ENCODE measurements around the gene CDK9.

DNA sequence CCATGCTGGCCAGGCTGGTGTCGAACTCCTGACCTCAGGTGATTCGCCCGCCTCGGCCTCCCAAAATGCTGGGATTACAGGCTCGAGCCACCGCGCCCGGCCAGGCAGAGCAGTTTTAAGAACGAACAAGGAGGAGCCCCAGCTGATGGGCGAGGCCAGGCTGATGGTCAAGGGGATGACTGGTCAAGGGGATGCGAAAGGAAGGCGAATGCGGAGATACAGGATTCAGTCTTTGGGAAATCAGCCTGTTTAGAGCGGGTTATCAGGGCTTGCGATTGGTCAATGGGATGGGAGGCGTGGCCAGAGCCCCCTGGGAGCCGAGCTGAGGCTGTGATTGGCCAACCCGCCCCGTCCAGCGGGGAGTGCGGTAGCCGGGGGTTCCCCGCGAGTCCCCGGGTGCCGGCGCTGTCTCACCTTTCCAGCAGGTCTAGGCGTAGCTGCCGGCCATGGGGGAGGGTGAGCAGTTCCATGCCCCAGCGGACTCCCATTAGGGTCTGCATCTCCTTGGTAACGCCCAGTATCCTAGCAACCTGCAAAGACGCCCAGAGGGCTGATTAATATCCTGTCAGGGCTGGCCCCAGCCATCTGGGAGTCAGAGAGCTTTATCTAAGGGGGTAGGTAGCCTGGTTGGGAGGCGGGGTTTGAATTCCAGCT, 43.3 kb upstream of the CDK9 start:
- TF ChIP-seq, protein P1, sequence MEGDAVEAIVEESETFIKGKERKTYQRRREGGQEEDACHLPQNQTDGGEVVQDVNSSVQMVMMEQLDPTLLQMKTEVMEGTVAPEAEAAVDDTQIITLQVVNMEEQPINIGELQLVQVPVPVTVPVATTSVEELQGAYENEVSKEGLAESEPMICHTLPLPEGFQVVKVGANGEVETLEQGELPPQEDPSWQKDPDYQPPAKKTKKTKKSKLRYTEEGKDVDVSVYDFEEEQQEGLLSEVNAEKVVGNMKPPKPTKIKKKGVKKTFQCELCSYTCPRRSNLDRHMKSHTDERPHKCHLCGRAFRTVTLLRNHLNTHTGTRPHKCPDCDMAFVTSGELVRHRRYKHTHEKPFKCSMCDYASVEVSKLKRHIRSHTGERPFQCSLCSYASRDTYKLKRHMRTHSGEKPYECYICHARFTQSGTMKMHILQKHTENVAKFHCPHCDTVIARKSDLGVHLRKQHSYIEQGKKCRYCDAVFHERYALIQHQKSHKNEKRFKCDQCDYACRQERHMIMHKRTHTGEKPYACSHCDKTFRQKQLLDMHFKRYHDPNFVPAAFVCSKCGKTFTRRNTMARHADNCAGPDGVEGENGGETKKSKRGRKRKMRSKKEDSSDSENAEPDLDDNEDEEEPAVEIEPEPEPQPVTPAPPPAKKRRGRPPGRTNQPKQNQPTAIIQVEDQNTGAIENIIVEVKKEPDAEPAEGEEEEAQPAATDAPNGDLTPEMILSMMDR (IDR thresholded peaks at IDR 0.05), result no peak
- TF ChIP-seq POLR2A (IDR thresholded peaks at IDR 0.05), result no peak
